Bone marrow (tissue), 2 donors: ENCODE data around the gene TMEM269.
A peak's percentile ranks its signal among the peaks of the same experiment; 100 is the strongest.

Experiments
- DNase-seq, 2 donors: peaks; one replicate each; lab custom pipeline; 2025; lab: John Stamatoyannopoulos, UW

Gene TMEM269, protein sequence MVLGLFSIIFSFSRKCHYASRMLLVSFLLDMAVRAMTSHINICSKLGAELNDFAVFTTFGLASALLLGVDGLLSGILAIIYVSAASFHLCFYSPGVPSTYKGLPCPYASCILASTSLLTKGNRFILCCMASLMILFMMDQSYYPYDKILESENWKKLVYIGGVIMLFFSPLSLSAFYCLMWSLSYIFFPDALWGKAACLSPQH

DNA sequence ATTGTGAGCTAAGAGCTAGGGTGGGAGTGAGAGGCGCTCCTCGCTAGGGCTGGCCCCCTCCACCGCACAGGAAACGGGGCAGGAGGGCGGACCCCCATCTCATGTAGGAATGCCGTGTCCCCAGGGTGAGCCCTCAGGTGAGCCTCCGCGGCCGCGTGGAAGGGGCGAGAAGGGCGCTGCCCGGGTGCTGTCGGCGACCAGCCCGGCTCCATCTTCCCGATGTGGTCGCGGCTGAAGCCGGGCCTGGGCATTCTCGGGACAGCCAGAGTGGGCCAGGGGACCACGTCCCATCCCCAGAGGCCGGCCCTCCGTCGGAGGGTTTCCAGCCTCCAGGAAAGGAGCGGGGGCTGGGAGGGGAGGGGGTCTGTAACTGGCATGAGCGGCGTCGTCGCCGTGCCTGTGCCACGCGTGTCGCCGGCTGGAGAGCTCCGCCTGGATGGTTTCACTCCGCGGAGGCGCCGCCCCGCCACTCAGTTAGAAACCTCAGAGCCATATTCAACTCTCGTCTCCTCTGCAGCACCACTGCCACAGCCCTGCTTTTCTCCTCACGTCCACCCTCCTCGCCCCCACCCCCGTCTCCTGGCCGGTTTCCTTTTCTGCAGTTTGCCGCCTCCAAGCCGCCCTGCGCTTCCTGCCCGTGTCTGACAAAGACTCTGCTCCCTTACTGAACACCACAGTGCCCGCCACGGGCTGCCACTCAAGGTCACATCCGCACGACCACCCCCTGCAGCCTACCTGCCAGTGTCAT is at the start of gene TMEM269:
TMEM269 (plus strand) TSS at position 46 of the 748 bp plus-strand sequence. CDS start 4,903 bp downstream, outside the sequence.
- peak in 1 of 2 donors; percentile 64 for DNase-seq

DNA sequence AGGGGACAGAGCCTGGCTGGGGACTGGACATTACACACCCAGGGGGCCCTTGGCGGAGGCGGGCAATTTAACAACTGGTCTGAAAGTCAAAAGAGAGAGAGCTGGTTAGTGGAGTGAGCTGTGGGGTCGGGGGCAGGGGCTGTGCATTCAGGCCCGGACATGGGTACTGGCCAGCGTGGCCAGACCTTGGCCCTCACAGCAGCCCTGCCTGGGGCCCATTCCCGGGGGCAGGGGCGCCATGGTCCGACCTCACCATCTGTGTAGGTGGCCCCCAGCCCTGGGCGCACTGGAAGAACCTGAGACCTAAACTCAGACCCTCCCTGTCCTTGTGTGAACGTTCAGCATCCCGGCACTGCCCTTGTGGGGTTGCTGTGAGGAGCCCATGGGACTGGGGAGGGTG is 49.7 kb upstream of the TMEM269 start:
- DNase-seq = no peak

DNA sequence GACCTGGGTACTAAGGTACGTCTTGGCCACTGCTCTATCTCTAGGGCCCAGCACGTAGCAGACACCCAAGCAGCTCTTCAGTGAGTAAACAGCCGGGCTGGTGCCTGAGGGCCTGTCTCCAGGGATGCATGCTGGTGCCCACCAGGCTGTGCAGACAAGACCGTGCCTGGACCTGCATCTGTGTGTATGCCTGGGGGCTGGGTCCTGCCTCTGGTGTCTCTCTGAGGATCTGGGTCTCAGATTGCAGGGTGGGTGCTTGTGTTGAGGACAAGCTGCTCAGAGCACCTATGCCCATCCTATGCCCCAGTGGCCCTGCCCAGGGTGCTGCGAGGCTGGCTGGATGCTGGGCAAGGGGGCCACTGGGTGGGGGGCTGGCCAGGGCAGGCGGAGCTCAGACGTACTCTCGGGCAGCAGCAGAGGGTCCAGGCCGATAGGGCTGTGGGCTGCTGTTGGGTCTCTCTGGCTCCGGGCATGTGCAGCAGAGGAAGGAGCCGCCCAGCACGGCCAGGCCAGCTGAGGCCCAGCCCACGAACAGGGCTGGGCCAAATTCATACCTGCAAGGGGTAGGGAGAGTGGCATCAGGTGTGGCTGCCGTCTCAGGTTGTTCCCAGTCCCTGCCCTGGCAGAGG is 49.2 kb upstream of the TMEM269 start:
- no peak for DNase-seq

DNA sequence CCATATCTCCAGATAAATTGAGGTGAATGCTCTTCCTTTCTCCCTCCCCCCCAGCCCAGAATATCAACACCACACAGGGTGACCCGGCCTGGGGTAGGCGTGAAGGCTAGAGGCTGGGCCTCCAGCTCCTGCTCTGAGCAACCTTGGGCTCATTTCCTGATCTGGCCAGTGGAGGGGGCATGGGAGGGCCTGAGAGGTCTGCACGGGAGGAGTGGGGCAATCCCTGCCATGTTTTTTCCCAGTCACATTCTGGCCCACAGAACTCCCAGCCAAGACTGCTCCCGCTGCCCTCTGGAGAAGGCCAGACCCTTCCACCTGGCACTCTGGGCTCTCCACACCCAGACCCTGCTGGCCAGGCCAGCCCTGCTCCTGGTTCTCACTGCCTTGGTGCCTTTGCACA is 48.6 kb upstream of the TMEM269 start:
- no peak for DNase-seq

DNA sequence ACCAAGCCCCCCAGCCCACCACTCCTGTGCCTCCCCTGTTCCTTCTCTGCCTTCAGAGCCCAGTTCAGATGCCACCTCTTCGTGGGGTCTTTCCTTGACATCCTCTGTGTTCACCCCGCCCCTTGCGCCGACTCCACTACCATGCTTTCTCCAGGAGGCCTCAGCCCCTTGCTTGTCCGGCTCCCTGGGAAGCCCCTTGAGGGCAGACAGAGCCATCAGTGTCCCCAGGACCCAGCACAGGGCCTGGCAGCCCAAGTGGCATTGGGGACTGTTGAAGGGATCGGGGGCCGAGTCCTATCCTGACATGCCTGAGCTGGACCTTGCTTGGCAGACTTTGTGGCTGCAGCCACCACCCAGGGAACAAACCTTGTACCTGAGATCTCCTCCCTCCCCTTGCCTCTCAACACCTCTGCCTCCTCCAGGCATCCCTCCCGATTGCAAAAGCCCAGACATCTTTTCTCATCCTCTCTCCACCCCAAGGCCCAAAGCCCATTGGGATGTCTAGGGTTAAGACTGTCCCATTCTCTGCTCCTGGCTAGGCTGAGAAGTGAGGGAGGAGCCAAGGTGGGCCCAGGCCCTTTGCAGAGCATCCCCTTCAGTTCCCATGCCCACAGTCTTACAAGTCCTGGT is 48.1 kb upstream of the TMEM269 start:
- DNase-seq = no peak

DNA sequence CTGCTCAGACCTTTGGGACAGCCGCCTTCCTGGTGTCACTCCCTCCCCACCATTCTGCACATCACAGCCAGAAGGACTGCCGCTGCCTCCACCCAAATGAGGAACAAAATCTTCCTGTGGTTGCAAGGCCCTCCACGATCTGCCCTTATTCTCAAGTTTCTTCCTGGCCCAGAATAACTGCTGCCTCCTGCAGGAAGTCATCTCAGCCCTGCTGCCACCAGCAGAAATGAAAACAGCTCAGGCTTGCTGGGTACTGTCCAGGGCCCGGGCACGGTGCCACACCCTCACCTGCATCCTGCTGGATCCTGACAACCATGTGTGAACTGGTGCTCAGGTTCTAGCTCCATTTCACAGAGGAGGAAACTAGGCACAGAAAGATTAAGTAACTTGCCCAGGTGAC is 47.5 kb upstream of the TMEM269 start:
- DNase-seq = peak in 1 of 2 donors; percentile 89

DNA sequence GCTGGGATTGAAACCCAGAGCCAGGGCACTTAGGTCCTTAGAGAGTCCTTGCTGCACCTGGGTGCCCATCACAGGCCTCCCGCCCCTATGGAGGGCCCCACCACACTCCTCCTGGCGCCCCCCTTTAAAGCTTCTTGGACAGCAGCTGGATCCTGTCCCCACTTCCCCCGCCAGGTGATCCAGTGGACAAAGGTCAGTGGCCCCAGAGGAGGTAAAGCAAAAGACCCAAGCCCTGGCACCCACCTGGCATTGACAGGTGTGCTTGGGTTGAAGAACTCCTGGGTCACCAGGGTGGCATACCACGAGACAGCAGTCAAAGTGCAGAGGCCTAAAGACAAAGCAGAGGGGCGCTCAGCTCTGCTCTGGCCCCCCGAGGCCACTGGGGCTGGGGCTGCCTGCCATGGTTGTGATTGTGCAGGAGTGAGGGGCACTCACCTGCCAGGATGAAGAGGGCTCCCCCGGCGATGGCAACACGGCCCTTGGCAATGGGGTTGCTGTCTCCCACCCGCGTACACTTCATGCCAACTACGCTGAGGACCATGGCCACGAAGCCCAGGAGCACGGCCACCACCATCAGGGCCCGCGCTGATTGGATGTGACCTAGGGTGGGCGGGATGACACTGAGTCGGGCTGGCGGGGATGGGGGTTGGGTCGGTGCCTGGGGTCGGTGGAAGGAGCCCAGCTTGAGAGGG is 46.7 kb upstream of the TMEM269 start:
- no peak for DNase-seq

DNA sequence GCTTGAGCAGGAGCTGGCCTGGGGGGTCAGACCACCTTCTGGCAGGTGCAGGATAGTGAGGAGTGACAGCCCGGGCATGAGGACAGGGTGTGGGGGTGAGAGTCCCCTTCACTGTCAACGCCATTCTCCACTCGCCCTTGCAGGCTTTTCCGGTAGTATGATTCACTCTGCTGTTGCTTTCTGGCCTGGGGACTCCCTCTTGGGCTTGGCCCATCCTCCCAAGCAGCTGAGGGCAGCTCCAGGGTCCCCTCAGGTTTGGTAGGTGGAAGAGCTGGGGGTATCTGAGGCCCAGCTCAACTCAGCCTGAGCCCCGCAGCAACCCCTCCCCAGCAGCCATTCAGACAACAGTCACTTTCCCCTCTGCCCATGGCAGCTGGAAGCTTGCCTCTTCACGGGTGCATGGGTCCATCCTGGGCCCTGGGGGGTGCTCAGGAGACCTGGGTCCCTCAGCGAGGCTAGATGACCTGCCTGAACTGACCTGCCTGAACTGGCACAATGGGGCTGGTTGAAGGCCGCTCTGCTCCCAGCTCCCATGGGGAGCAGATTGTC is 46.0 kb upstream of the TMEM269 start:
- no peak for DNase-seq

DNA sequence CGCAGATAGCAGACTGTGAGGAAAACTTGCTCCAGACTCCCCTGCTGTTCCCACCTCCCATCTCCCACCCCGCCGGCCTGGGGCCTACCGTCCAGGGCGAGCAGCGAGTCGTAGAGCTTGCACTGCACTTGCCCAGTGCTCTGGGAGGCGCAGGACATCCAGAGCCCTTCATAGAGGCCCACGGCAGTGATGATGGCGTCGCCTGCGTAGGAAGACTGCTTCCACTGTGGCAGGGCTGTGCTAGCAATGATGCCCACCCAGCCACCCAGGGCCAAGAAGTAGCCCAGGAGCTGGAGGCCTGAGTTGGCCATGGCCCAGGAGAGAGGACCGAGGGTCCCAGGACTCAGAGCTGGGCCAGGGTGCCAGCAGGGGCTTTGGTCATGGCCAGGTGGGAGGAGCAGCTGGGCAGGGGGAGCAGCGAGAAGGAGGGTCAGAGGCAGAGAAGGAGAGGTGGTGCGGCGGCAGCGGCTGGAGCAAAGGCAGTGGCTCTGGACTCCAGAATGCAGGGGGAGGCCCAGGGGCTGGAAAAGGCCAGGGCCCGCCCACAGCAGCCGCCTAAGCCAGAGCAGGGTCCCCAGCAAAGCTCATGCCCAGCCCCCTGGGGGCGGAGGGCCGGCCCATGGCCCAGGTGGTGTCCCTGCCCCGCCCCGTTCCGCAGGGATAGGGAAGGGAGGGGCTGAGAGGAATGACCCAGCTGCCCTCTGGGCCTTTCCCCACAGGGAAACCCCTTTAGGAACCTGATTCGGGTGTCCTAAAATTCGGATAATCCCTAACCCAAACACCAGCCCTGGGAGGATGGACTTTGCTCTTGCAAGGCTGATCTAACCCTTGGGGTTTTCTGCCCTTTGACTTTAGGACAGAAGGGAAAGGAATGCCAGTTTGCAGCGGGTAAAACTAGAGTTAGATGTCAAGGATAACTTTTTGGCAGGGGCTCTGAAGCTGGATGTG is 44.8 kb upstream of the TMEM269 start, which contains the start of gene CLDN19:
CLDN19 (minus strand) TSS at position 484 of the 948 bp plus-strand sequence; CDS start at position 311, 173 bp downstream.
- no peak for DNase-seq

DNA sequence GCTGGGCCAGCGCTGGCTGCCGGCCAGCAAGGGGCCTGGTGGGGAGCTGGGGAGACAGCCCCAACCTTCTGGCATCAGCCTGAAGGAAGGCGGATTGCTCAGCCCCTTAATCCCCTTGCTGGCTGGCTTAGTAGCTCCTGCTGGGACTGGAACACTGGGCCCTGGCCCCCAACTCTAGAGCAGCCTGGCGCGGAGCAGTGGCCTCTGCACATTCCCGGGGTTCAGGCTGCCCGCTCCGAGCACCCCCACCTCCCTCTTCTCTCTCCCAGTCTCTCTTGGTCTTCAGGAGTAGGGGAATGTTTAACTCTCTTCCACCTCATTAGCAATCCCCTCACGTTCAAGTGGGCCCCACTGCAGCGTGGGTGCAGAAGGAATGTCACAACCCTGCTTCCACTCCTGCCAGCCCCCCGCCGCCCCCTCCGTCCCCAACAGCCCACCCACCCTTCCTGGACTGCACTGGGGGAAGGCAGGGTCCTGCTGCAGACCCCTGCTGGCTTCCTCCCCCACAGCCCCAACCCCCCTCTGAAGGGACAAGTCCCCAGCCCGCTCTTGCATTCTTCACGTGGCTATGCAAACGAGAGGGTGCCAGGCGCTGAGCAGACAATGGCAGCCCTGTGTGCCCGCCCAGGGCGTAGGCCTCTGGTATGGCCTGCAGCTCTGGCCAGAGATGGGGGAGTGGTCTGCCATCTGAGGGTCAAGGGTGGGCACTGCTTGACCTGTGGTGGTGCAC is 43.8 kb upstream of the TMEM269 start:
- DNase-seq = no peak

DNA sequence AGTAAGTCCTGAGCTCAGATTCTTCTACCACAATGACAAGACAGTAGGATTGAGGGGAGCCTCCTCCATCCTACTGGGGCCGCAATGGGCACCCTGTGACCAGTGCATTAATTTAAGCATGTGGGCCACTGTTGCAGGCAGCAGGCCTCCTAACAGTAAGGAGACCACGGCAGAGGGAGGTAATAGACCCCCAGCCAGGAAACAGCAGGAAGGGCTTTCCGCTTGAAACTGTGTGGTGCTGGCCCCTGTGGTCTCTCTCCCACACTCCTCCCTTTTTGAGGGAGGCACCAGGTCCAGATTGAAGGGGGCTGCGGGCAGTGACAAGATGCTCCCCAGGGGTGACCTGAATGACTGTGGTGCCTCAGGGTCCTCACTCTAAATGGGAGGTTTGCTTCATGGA is 43.1 kb upstream of the TMEM269 start:
- DNase-seq = no peak

DNA sequence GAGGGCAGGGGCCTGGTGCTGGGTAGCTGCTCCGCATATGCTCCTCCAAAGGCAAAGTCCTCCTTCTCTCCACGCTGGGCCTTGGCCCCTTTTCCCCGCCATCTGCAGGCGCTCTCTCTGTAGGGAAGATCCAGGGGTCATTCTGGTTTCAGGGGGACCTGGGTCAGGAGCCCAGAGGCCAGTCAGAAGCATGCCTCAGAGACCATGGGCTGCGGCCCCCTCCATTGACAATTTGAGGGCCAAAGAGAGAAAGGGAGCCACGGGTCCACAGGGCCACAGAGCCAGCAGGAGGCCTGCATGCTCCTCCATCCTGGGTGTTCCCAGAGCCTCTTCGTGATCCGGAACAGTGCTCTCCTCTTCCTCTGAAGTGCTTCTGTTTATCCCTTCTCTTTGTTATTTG is 42.6 kb upstream of the TMEM269 start:
- no peak for DNase-seq

DNA sequence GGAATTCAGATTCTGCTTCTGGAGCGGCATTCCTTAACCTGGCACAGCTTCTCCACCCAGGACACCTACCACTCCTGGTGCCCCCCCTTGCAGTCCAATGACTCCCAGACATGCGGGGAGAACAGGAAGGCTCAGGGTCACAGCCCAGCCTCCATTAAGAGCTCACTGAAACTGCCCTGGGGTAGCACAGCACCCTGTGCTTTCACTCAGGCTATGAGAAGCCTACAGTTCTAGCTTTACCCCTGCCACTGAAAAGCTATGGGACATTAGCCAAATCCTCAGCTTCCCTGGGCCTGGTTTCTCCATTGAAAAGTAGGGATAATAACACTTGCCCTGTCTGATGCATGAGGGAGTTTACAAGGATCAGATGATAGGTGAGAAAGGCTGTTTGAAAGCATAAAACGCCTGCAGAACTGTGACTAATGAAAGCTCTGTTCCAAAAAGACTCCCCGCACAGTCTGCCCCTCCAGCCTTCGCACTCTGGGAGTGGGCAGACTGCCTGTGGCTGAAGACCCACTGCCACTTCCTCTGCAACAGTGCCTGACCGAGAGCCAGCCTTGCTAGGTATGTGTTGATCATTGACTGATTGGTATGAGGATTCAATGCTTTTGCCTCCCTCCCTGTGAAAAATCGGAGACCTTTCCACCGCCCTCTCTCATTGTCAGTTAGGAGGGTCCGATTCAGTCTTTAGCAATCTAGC is 42.0 kb upstream of the TMEM269 start:
- no peak for DNase-seq

DNA sequence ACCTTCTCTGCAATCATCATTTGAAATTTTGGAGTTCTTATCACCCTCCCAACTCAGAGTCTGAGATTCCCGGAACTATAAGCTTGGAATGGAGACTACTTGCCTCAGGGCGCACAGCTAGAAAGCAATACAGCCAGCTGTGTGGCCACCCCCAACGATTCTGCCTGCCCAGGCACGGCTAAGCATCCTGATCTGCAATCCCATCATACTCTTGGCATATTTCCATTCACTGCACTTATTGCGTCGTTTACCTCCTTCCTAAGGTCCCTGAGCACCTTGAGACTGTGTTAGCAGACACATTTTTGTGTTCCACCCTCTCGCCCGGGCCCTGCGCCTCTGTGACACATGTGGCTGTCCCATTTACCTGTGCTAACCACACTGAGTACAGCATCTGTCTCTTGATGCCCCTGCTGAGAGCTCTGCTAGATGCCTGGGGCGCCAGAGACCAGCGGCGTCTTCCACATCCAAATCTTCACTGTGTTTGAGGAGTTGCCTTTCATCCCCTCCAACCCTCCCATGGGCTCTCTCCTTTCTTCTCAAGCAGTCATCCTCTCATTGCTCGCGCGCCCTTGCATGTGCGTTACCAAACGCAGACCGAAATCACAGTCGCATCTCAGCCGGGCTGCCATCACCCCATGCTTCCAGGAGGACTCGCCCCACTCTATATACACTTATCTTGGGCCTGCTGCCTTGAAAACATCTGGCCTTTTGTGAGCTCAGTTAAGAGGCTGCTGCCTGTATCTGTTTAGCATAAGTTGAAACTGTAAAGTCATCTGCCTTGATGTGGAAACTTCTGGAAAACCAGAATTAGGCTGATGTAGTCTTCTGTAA is 41.3 kb upstream of the TMEM269 start:
- DNase-seq = no peak

DNA sequence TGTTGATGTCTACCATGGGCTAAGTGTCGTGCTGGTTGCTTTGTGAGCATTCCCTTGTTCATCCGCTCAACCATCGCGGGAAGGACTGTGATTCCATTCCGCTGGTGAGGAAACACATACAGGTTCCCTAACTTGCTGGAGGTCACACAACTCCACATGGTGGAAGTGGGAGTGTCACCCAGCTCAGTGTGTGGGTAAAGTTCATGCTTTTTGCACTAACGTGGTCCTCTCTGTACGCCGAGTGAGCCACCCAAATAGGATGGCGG is 40.7 kb upstream of the TMEM269 start:
- no peak for DNase-seq

DNA sequence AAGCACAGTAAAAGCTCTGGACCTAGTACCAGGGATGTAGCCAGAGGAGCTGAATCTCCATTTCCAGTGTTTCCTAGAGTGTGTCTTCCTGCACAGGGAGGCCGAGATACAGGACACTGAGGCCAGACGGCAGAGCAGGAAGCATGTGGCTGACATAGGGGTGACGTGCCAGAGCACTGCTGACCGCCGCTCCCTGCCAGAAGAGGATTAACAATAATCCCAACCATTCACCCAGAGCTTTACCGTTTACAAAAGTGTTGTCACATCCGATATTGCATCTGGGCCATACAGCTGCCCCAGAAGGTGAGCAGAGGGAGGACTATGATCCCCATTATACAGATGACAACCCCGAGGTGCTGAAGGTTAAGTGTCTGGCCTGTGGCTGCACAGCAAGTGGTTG is 38.9 kb upstream of the TMEM269 start:
- DNase-seq = no peak

DNA sequence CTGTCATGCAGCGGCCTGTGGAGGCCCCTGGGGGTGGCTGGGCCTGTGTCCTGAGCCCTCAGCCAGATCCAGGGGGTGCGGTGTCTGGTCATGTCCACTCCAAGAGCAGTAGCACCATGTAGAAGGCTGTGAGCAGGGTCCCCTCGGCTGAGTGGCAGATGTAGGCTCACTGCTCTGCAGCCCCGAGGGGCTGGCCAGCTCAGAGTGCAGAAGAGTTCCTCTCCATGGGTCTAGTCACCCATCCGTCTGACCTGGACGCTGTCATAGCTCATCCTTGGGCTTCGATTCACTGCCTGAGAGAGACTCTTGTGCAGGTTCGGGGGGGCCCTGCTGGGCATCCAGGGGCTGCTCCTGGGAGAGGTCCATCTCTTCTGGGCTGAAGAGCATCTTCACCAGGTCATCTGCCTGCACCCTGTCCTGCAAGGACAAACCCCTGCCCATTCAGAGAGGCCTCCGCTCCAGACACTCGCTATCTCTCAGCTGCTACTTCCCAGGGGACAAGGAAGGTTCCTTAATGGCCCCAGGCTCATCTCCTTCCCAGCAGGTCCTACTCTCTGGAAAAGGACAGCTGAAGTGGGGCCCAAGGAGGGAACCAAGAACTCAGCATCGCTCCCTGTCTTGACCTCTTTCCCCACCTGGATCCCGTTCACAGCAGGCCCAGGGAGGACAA is 38.2 kb upstream of the TMEM269 start:
- no peak for DNase-seq

DNA sequence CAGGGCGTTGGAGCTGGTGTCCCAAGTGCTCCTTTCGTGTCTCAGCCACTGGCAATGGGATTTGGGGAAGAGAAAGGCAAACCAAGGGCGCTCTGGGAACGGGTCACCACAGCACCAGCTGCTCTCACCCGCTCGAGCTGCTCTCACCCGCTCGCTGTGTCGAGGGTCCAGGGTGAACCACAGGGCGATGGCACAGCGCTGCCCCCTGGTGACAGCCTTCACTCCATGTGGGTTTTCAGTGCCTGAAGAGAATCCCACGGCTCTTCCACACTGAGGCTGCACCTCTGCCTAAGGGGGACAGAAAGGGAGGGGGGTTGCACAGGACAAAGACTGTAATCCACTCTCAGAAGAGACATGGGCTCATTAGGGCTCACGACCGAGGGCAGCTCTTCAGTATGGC is 37.7 kb upstream of the TMEM269 start:
- DNase-seq = no peak
